Measurements from ENCODE around the gene ORAI1.
"Not testable (repeated sequence)": the region's sequence is repeated elsewhere in the genome, so short reads cannot be mapped to it uniquely, and the experiment has no call there.

The ORAI1 gene

GRCh38 chr12:121651320-121651719, 25.0 kb downstream of the ORAI1 start:
- no peak for DNase-seq

GRCh38 chr12:121652767-121653497, 26.6 kb downstream of the ORAI1 start:
- no peak for DNase-seq

GRCh38 chr12:121653999-121654398, 27.7 kb downstream of the ORAI1 start:
- DNase-seq = no peak

- DNase-seq = no peak
Observed at GRCh38 chr12:121656122-121656521, 29.8 kb downstream of the ORAI1 start.

GRCh38 chr12:121657305-121658008, 31.1 kb downstream of the ORAI1 start:
- DNase-seq = no peak

GRCh38 chr12:121661353-121662105, 35.2 kb downstream of the ORAI1 start:
- DNase-seq = not testable (repeated sequence)

- no peak for DNase-seq
Observed at GRCh38 chr12:121663610-121663929, 37.2 kb downstream of the ORAI1 start.

- not testable (repeated sequence) for DNase-seq
Observed at GRCh38 chr12:121666829-121667228, 40.5 kb downstream of the ORAI1 start.

GRCh38 chr12:121668750-121669520, 42.6 kb downstream of the ORAI1 start:
- DNase-seq = peak; percentile 43

- DNase-seq = no peak
Observed at GRCh38 chr12:121669521-121669900, 43.2 kb downstream of the ORAI1 start, which contains the start of gene MORN3. Gene MORN3, minus strand, starts transcription at chr12:121669654. Its CDS starts 171 bp downstream, at chr12:121669483.

GRCh38 chr12:121673013-121673511, 46.7 kb downstream of the ORAI1 start:
- peak; percentile 44 for DNase-seq

GRCh38 chr12:121676190-121676589, 49.9 kb downstream of the ORAI1 start:
- no peak for DNase-seq

- no peak for DNase-seq
Observed at GRCh38 chr12:121678305-121678704, 52.0 kb downstream of the ORAI1 start.

- no peak for DNase-seq
Observed at GRCh38 chr12:121678716-121679300, 52.5 kb downstream of the ORAI1 start.

- DNase-seq = not testable (repeated sequence)
Observed at GRCh38 chr12:121679661-121680197, 53.4 kb downstream of the ORAI1 start.

GRCh38 chr12:121688966-121689365, 62.6 kb downstream of the ORAI1 start:
- no peak for DNase-seq

GRCh38 chr12:121689430-121689829, 63.1 kb downstream of the ORAI1 start:
- no peak for DNase-seq

Measured in NCI-H1694 (cell line).